Stimulated activated CD8-positive, alpha-beta memory T cell treated with anti-CD3 and anti-CD28 coated beads, Interleukin-7, amount 100 ng/mL, for 48 hours (primary cell): ENCODE results near the gene BMI1.
A peak's percentile ranks its signal among the peaks of the same experiment; 100 is the strongest.
"Not testable (repeated sequence)": the region's sequence is repeated elsewhere in the genome, so short reads cannot be mapped to it uniquely, and the experiment has no call there.

Experiments used
- DNase-seq, 2 donors: peaks; one replicate each; pipeline ENCODE4 v3.0.0-alpha.2; 2020; ENCODE audit warnings: low read depth in 1 of 2; ENCODE audit errors: extremely low read depth in 1 of 2

BMI1 gene

DNA sequence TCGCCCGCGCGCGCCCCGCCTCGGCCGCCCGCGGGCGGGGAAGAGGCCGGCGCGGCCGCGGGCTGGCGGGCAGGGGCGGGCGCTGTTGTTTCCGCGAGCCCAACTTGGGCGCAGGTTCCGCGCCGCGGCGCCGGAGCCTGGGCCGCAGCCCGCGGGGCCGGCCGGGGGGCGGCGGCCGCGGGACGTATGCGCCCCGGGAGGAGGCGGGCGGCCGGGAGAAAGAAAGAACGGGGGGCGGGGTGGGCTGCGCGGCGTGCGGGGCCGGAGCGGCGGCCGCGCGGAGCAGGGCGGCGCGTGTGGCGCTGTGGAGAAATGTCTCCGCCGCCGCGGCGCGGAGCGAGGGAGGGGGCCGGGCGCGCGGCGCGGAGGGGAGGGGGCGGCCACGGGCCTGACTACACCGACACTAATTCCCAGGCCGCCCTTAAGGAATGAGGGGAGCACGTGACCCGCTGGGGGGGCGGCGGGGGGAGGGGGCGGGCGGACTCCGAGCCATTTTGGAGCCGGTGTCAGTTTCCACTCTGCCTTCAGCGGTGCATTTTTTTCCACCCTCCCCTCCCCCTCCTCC is at the start of gene BMI1:
Gene BMI1 (plus strand): TSS at position 509 of the 565 bp plus-strand sequence. CDS start 5,351 bp downstream, outside the sequence.
- DNase-seq, result no peak

- peak in 1 of 2 donors; percentile 9 for DNase-seq
These were observed 49.1 kb upstream of the BMI1 start for GRCh38 chr10:22271786-22272185.

DNA sequence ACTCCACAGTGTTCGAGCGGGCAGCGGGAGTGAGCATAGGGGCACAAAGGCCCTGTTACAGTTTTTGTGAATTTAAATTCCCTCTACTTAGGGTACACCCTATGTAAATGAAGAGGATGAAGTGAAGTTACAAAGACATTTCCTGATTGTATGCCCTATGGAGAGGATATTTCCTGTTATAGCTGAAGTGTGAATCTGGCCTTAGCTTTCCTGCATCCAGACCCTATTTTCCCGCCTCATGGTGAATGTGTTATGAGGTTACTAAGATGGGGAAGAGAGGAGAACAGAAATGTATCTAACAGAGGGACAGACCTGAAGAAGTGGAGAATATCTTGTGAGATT is 42.5 kb upstream of the BMI1 start:
- DNase-seq, result no peak

DNA sequence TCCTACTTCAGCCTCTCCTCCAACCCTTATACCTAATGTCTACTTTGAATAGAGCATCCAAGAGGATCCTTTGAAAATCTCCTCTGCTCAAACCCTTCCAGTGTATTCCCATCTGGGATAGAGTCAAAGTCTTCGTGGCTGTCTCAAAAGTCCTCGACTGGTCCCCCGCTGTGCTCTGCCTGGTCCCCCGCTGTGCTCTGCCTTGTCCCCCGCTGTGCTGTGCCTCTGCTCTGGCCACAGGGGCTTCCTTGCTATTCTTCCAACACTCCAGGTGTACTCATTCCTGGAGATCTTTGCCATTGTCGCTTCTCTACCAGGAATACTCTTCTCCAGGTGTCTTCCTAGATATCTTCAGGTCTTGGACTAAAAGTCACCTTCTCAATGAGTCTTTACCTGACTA is 40.8 kb upstream of the BMI1 start:
- DNase-seq, result no peak

DNA sequence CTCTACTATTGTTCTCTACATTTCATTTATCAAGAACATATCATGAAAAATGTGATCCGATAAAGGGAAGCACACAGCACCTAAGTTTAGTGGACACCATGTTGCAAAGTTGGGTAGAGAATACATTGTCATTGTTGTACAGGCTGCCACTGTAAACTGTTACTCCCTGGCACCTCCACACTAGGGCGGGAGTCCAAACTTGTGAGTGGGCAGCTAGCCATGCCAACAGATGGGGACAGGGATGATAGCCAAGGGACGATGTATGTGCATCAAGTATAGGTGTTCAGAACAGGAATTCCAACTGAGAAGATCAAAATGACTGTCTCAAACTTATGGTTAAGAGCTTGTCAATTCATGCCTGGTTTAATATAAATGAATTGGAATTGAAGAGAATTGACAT is 35.8 kb upstream of the BMI1 start:
- no peak for DNase-seq

DNA sequence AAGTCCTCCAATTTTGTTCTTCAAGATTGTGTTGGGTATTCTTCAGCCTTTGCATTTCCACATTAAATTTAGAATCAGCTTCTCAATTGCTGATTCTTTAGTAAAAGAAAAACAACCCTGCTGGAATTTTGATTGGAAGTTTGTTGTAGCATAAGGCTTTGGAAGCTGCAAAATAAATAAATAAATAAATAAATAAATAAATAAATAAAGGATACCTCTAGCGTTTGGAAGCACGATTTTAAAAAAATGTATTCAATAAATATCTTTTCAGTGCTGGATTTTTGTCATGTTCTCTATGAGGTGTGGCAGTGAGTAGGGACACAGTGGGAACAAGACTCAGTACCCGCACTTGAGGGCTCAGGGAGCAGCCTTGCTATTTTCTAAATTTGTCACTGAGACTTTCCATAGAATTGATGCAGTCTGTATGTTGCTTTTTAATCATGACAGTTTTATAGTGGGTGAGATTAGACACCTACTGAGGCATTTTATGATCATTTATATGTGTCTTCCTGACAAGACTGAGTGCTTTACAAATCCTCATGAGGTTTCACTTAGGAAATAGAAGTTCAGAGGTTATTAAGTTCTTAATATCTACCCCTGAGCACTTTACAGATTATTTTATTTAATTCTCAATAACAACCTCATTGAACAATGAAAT is 27.0 kb upstream of the BMI1 start:
- no peak for DNase-seq

DNA sequence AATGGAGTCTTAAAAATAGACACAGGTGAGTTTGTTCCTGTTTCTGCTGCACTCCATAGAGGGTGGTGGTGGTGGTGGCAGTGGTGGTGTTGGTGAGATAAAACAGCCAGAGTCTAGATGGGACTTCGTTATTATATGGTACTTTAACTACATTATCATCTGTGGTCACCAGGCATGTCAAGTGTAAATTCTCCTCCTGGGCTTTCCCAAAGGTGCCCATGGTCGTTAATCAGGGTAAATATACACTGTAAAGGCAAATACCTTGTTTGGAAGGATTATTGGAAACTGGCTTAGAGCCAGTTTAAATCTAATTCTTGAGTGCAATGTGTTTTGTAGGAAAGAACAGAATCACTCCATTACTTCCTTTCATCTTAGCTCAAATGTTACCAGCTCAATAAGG is 26.2 kb upstream of the BMI1 start:
- DNase-seq, result no peak

GRCh38 chr10:22301193-22301592 is 19.7 kb upstream of the BMI1 start:
- DNase-seq, result no peak

DNA sequence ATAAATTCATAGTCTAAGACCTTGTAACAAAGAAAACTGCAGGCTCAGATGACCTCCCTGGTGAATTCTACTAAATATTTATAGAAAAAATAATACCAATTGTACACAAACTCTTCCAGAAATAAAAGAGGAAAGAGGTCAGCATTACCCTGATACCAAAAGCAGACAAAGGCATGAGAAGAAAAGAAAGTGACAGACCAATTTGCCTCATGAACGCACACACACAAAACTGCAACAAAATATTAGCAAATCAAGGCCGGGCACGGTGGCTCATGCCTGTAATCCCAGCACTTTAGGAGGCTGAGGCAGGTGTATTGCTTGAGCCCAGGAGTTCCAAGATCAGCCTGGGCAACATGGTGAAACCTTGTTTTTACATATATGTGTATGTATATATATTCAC is 17.4 kb upstream of the BMI1 start:
- no peak for DNase-seq

GRCh38 chr10:22305721-22306120 is 15.2 kb upstream of the BMI1 start:
- DNase-seq, result no peak

DNA sequence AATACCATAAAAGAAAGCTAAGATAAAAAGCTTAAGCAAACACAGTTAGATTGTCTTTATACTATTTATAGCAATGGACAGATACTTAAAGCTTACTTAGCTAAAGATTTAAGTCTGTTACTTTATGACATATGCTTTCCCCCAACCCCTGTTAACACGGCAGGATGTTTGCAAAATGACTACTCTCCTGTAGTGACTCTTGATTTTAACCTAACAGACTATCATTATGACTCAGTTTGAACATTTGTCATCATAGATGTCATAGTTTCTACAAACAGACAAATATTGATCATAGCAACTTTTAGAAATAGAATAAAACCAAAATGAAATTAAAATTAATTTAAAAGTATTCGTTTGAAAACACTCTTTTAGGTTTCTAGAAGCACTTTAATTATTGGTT is 12.5 kb upstream of the BMI1 start:
- DNase-seq, result no peak

- no peak for DNase-seq
These were observed 11.5 kb upstream of the BMI1 start for GRCh38 chr10:22309180-22310000.

GRCh38 chr10:22310012-22310411 is 10.9 kb upstream of the BMI1 start:
- not testable (repeated sequence) for DNase-seq

- no peak for DNase-seq
These were observed 10.0 kb upstream of the BMI1 start for GRCh38 chr10:22310928-22311327.

DNA sequence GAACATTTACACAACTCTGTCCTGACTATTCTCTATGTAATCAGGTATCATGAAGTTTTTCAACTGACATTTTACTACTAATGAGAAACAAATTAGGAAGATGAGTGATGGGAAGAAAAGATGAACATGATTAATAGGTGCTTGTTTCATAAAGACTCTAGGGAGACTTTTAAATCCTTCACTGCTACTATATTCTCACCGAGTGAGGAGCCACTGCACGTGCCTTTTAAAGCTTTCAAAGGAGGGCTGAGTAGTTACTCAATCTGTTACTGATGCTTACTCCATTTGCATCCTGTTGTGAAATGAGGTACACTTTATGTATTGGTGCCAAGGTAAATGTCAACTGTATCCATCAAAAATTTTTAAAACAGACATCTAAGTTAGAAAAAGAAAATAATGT is 6.0 kb upstream of the BMI1 start:
- no peak for DNase-seq

DNA sequence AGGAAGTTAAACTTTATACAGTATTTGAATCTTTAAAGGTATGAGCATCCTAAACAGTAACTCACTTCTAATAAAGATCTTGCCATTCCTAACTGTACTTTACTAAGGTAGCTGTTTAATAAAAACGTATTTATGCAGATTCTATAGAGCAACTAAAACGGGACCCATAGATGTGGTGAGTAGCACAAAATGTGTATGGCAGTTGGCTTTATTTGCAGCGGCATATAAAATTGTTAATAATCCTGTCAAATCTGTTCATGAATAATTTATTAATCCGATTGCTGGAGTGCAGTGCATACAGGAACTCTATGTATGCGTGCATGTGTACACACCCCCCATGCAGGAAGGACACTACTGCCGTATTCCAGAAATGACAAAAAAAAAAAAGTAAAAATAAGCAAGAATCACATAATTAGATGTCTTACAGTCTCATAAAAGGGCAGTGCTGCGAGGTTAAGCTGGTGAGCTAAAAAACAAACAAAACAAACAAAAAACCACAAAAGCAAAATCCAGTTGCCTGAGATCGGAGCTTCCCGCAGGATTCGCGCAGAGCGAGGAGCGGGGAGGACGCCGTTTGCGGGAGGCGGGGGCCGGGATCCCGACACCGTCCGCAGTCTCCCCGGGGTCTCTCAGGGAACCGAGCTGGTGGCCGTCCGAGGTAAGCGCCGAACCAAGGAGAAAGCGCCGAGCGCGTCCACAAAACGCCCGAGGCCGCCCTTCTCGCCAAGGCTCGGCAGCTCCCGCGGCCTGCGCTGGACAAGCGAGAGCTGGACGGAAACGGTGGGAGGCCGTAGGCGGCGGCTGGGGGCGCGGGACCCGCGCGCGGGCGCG is 5.2 kb upstream of the BMI1 start:
- no peak for DNase-seq

GRCh38 chr10:22316286-22317075 is 4.4 kb upstream of the BMI1 start, which contains the start of gene COMMD3:
Gene COMMD3, plus strand, starts transcription at chr10:22316388. Its CDS starts 30 bp downstream, at chr10:22316418.
- peak in 1 of 2 donors; percentile 43 for DNase-seq

- DNase-seq, result no peak
These were observed 3.9 kb upstream of the BMI1 start for GRCh38 chr10:22317076-22317370.

- DNase-seq, result no peak
These were observed 2.9 kb upstream of the BMI1 start for GRCh38 chr10:22317771-22318565.

DNA sequence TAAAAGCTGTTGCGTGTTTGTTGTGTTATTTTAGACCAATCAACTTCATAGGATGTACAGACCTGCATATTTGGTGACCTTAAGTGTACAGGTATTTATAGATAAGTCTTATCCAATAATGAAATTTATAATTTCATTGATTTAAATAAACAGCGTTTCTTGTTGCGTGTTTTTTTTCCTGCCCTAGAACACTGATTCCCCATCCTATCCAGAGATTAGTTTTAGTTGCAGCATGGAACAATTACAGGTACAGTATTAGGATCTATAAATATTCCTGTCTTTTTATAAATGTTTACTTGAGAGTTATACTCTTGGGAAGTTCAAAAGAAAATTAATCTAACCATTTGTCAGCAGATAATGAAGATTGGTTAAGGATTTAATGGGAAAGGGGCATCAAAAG is 2.1 kb upstream of the BMI1 start:
- no peak for DNase-seq
